Adrenal gland (tissue), 12 donors: ENCODE data around the gene RECK. TPM values are rescaled to one million over a fixed set of nuclear protein-coding genes. Genes with fewer than 3 reads are reported as not detected.
"Not testable (repeated sequence)": the region's sequence is repeated elsewhere in the genome, so short reads cannot be mapped to it uniquely, and the experiment has no call there.

Experiments
- DNase-seq, 7 donors: peaks; one replicate each; pipeline ENCODE4 v3.0.0-alpha.2; 2019 to 2020
- H3K27ac ChIP-seq, 5 donors: fragments of 200-600 bp; sonication (generic) in 4 of 5; 1 replicate in 3 of 5; 2 replicates in 2 of 5; pipeline versions ENCODE4 v1.5.1 to v1.8.0; 2016 to 2020; ENCODE audit warnings: mild to moderate bottlenecking in 1 of 5
- H3K27me3 ChIP-seq: fragments of 200-600 bp; 2 replicates; pipeline ENCODE4 v1.8.0; 2021
- H3K36me3 ChIP-seq, 2 donors: fragments of 200-600 bp; replicated peaks in 1 of 2; 1 replicate in 1 of 2; 2 replicates in 1 of 2; pipeline versions ENCODE4 v1.5.1 to v1.8.0; 2018 to 2022
- H3K4me1 ChIP-seq, 2 donors: fragments of 200-600 bp; replicated peaks in 1 of 2; 1 replicate in 1 of 2; 2 replicates in 1 of 2; pipeline versions ENCODE4 v1.5.1 to v1.8.0; 2018 to 2021
- H3K4me3 ChIP-seq, 4 donors: fragments of 200-600 bp; sonication (generic) in 3 of 4; one replicate each; pipeline ENCODE4 v1.5.1; 2016 to 2018
- H3K9me3 ChIP-seq, 3 donors: fragments of 200-600 bp; sonication (generic) in 1 of 3; replicated peaks in 1 of 3; 1 replicate in 2 of 3; 2 replicates in 1 of 3; pipeline versions ENCODE4 v1.5.1 to v1.8.0; 2016 to 2021
- CTCF ChIP-seq, 6 experiments: fragments of 450-650 bp in 4 of 6; fragments of 200-600 bp in 2 of 6; sonication (generic) in 1 of 6; IDR thresholded peaks; 1 replicate in 5 of 6; 2 replicates in 1 of 6; pipeline versions ENCODE4 v1.5.1 to v1.8.0; 2016 to 2021; ENCODE audit warnings: antibody characterized with exemption in 6 of 6, mild to moderate bottlenecking in 2 of 6, moderate library complexity in 1 of 6
- POLR2A ChIP-seq, 2 donors: fragments of 450-650 bp; IDR thresholded peaks; one replicate each; pipeline ENCODE4 v1.6.1; 2017; ENCODE audit warnings: antibody characterized with exemption in 2 of 2, mild to moderate bottlenecking in 2 of 2, moderate library complexity in 1 of 2
- WGBS, 4 donors: extraction: QIAGEN DNeasy Blood & Tissue Kit in 2 of 4; methylation state at CpG; one replicate each; pipeline versions ENCODE4 v1.1.5 to v1.1.7; 2013 to 2017; 5-methylcytosine and 5-hydroxymethylcytosine counted together
- intact Hi-C, 2 donors: fragments of 100-400 bp; cut with DNase I; formaldehyde crosslinking; loops; one replicate each; pipeline versions ENCODE4 v1.14.1 to v1.15.0; 2022 to 2023
- polyA plus RNA-seq, 3 donors: library from polyadenylated mRNA; stranded (reverse); fragments of 200-250 nt in 2 of 3; fragments of 350-450 nt in 1 of 3; fragmentation: Illumina TruSeq in 1 of 3; extraction: RNeasy Lipid Tissue Mini Kit (QIAGEN cat#74804) in 1 of 3; gene quantifications; one replicate each; pipeline ENCODE4 v1.2.3, GENCODE V29; 2013 to 2014
- total RNA-seq, 9 donors: library from RNA; depleted of rRNA in 4 of 9; stranded (reverse); fragments of >200 nt in 4 of 9; fragments of 120-200 nt in 1 of 9; fragmentation: NEBNext Ultra II Directional in 1 of 9; extraction: Animal tissue kit (Norgen Biotek cat#: 25700) in 1 of 9; gene quantifications; one replicate each; pipeline versions ENCODE4 v1.1.0 to v1.2.4, GENCODE V29; 2013 to 2023
- donor health status: healthy with polysubstance abuse.
- donor health status: Bipolar disorder and iron deficiency.
- donor health status: DM: yes; HTN: yes; CAD: no.
- donor health status: DM: no; HTN: no; CAD: no.
- donor health status: DM: no; HTN: no; CAD: no.
- donor health status: DM: yes; HTN: yes; CAD: no.

Gene RECK
- total and polyA plus RNA-seq, 12 donors = 4.1 to 15.8 (median 9.6) TPM

GRCh38 chr9:35993976-35994720 lies 42.6 kb upstream of the RECK start:
- Histone ChIP-seq H3K27ac (no peak overlapping the region), H3K4me1 (no peaks in the 10 kb centered on the region), H3K36me3 (no peaks in the 10 kb centered on the region), H3K27me3 (peaks cover under 1% of the 10 kb centered on the region), H3K9me3 (no peaks in the 10 kb centered on the region), H3K4me3 (no peak overlapping the region)
- 52 to 89% (median 63%) methylated on average over 5 of the region's 5 CpGs for WGBS, 4 donors
- DNase-seq = no peak
- no peak for TF ChIP-seq CTCF (IDR thresholded peaks at IDR 0.05)
- no peak for TF ChIP-seq POLR2A (IDR thresholded peaks at IDR 0.05)
- intact Hi-C loops = no loop called here

GRCh38 chr9:35994959-35995358 lies 41.8 kb upstream of the RECK start:
- H3K27ac ChIP-seq = no peak overlapping the region
- WGBS, 4 donors = 74 to 78% (median 76%) methylated on average over 2 of the region's 2 CpGs
- DNase-seq = no peak
- H3K4me3 ChIP-seq = no peak overlapping the region
- H3K27me3 ChIP-seq = peaks cover 5% of the 10 kb centered on the region
- no peaks in the 10 kb centered on the region for H3K4me1 ChIP-seq
- no peaks in the 10 kb centered on the region for H3K9me3 ChIP-seq
- intact Hi-C loops = no loop called here
- H3K36me3 ChIP-seq = no peaks in the 10 kb centered on the region
- TF ChIP-seq CTCF (IDR thresholded peaks at IDR 0.05) = no peak
- no peak for TF ChIP-seq POLR2A (IDR thresholded peaks at IDR 0.05)

GRCh38 chr9:35996358-35996970 lies 40.2 kb upstream of the RECK start:
- no peaks in the 10 kb centered on the region for H3K9me3 ChIP-seq
- intact Hi-C loops = no loop called here
- no peaks in the 10 kb centered on the region for H3K4me1 ChIP-seq
- WGBS, 4 donors = 64 to 71% (median 69%) methylated on average over 1 of the region's 1 CpG
- H3K4me3 ChIP-seq = no peak overlapping the region
- no peak overlapping the region for H3K27ac ChIP-seq
- DNase-seq = peak in 1 of 7 donors; percentile 29
- TF ChIP-seq POLR2A (IDR thresholded peaks at IDR 0.05) (no peak), CTCF (IDR thresholded peaks at IDR 0.05) (no peak)
- H3K27me3 ChIP-seq = peaks cover 5% of the 10 kb centered on the region
- H3K36me3 ChIP-seq = no peaks in the 10 kb centered on the region

GRCh38 chr9:35997016-35997415 lies 39.7 kb upstream of the RECK start:
- H3K36me3 ChIP-seq, H3K9me3 ChIP-seq, intact Hi-C loops, H3K27ac ChIP-seq, H3K4me1 ChIP-seq, H3K4me3 ChIP-seq, H3K27me3 ChIP-seq, DNase-seq: not testable (repeated sequence)
- 80 to 93% (median 88%) methylated on average over 4 of the region's 4 CpGs for WGBS, 4 donors

- Histone ChIP-seq H3K9me3 (no peaks in the 10 kb centered on the region), H3K4me3 (no peak overlapping the region), H3K36me3 (no peaks in the 10 kb centered on the region), H3K27me3 (peaks cover 5% of the 10 kb centered on the region), H3K27ac (no peak overlapping the region), H3K4me1 (no peaks in the 10 kb centered on the region)
- no peak for DNase-seq
- TF ChIP-seq CTCF (IDR thresholded peaks at IDR 0.05) (no peak), POLR2A (IDR thresholded peaks at IDR 0.05) (no peak)
- 60 to 93% (median 67%) methylated on average over 1 of the region's 1 CpG for WGBS, 4 donors
- intact Hi-C loops = no loop called here
Observed at GRCh38 chr9:35998333-35998732, 38.4 kb upstream of the RECK start.
